ENCODE measurements around the gene MFSD6.

- TF ChIP-seq CTCF (IDR thresholded peaks at IDR 0.05) (no peak), POLR2A (IDR thresholded peaks at IDR 0.05) (no peak)
Observed at GRCh38 chr2:190545555-190546385, 137.6 kb downstream of the MFSD6 start.

Data from Peyer's patch (tissue), 4 donors.